DND-41 (cell line): ENCODE results near the gene PCK1.

Source experiments
- ATAC-seq: fragments of 200-7000 bp; cut with Tn5 transposase; 3 replicates; pipeline ENCODE4 v1.9.1; 2021; ENCODE audit warnings: low read depth; ENCODE audit not compliant: insufficient read depth
- DNase-seq: peaks from one replicate; pipeline ENCODE4 v3.0.0-alpha.2; 2020
- H2AFZ ChIP-seq: 2 replicates; pipeline ENCODE4 v1.6.0; 2012; ENCODE audit warnings: low read depth, low read length
- H3K27ac ChIP-seq: 2 replicates; pipeline ENCODE4 v1.5.1; 2012; ENCODE audit warnings: low read length, inconsistent platforms
- H3K27me3 ChIP-seq: fragments of 200-600 bp; sonication (generic); 2 replicates; pipeline ENCODE4 v1.6.0; 2012; ENCODE audit warnings: low read length, mild to moderate bottlenecking, inconsistent platforms; ENCODE audit not compliant: insufficient read depth, poor library complexity
- H3K36me3 ChIP-seq: 2 replicates; pipeline ENCODE4 v1.5.1; 2012; ENCODE audit warnings: low read length, inconsistent platforms; ENCODE audit not compliant: insufficient read depth
- H3K4me1 ChIP-seq: 2 replicates; pipeline ENCODE4 v1.5.1; 2012; ENCODE audit warnings: mild to moderate bottlenecking, low read length; ENCODE audit not compliant: insufficient read depth
- H3K4me2 ChIP-seq: 2 replicates; pipeline ENCODE4 v1.6.0; 2012; ENCODE audit warnings: mild to moderate bottlenecking, moderate library complexity, low read length, inconsistent platforms; ENCODE audit not compliant: insufficient read depth
- H3K4me3 ChIP-seq, 2 experiments: fragments of 200-600 bp in 1 of 2; shearing (Covaris generic) in 1 of 2; 2 replicates each; pipeline ENCODE4 v1.5.1; 2012 to 2016; ENCODE audit warnings: inconsistent platforms in 2 of 2, low read length in 2 of 2, mild to moderate bottlenecking in 2 of 2, low read depth in 1 of 2, moderate library complexity in 1 of 2
- H3K79me2 ChIP-seq: 2 replicates; pipeline ENCODE4 v1.6.0; 2012; ENCODE audit warnings: low read length, inconsistent platforms; ENCODE audit not compliant: insufficient read depth
- H3K9ac ChIP-seq: 2 replicates; pipeline ENCODE4 v1.6.0; 2012; ENCODE audit warnings: low read depth, mild to moderate bottlenecking, inconsistent platforms, low read length, moderate library complexity
- H3K9me3 ChIP-seq: 2 replicates; pipeline ENCODE4 v1.5.1; 2012; ENCODE audit warnings: low read length, moderate library complexity, mild to moderate bottlenecking, inconsistent platforms; ENCODE audit not compliant: insufficient read depth, severe bottlenecking
- H4K20me1 ChIP-seq: 2 replicates; pipeline ENCODE4 v1.6.0; 2012; ENCODE audit warnings: low read length; ENCODE audit not compliant: insufficient read depth
- EZH2 ChIP-seq: IDR thresholded peaks from 3 replicates; pipeline ENCODE4 v1.6.1; 2012; ENCODE audit warnings: borderline replicate concordance, low read depth, mild to moderate bottlenecking, moderate library complexity, low read length, inconsistent platforms; ENCODE audit not compliant: severe bottlenecking
- TF ChIP-seq, protein P1 (sequence below): IDR thresholded peaks from 2 replicates; pipeline ENCODE4 v1.5.1; 2012; ENCODE audit warnings: borderline replicate concordance, low read length, moderate library complexity, mild to moderate bottlenecking; ENCODE audit not compliant: poor library complexity, severe bottlenecking; ENCODE audit errors: extremely low read depth

Gene PCK1

DNA sequence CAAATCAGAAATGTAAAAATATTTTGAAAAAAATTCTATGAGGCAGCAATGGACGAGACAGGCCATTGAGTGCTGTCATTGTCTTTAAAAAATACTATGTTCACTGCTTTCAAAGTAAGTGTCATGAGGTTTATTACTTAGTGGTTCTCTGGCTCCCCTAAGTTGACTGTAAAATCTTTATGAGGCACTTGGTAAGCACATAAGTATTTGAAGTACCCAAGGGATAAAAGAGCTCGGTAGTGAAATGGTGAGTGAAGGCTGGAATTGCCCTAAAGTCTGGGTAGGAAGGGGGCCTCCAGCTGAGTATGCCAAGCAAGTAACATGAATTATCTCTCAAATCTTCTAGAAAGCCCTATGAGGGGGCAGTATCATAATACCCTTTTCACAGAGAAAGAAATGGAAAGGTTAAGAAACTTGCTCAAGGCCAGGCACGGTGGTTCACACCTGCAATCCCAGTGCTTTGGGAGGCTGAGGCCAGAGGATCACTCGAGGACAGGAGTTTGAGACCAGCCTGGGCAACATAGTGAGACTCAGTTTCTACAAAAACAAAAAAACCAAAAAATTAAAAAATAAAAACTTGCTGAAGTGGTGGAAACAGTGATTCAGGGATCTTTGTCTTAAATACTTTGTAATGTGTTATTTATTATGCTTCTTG lies 30.5 kb upstream of the PCK1 start:
- DNase-seq (no peak), ATAC-seq (no peak)
- Histone ChIP-seq H3K9ac (no peak overlapping the region), H3K9me3 (no peaks in the 10 kb centered on the region), H3K36me3 (no peaks in the 10 kb centered on the region), H3K4me2 (no peak overlapping the region), H2AFZ (no peak overlapping the region), H3K4me3 (no peak overlapping the region), H3K27ac (no peak overlapping the region), H3K27me3 (peaks cover 15% of the 10 kb centered on the region), H3K79me2 (no peaks in the 10 kb centered on the region), H3K4me1 (no peaks in the 10 kb centered on the region), H4K20me1 (0 out of 2 replicates have a peak, but pooled peaks cover 3% of the 10 kb centered on the region)
- TF ChIP-seq EZH2 = no peak
- TF ChIP-seq, protein P1, sequence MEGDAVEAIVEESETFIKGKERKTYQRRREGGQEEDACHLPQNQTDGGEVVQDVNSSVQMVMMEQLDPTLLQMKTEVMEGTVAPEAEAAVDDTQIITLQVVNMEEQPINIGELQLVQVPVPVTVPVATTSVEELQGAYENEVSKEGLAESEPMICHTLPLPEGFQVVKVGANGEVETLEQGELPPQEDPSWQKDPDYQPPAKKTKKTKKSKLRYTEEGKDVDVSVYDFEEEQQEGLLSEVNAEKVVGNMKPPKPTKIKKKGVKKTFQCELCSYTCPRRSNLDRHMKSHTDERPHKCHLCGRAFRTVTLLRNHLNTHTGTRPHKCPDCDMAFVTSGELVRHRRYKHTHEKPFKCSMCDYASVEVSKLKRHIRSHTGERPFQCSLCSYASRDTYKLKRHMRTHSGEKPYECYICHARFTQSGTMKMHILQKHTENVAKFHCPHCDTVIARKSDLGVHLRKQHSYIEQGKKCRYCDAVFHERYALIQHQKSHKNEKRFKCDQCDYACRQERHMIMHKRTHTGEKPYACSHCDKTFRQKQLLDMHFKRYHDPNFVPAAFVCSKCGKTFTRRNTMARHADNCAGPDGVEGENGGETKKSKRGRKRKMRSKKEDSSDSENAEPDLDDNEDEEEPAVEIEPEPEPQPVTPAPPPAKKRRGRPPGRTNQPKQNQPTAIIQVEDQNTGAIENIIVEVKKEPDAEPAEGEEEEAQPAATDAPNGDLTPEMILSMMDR = no peak

DNA sequence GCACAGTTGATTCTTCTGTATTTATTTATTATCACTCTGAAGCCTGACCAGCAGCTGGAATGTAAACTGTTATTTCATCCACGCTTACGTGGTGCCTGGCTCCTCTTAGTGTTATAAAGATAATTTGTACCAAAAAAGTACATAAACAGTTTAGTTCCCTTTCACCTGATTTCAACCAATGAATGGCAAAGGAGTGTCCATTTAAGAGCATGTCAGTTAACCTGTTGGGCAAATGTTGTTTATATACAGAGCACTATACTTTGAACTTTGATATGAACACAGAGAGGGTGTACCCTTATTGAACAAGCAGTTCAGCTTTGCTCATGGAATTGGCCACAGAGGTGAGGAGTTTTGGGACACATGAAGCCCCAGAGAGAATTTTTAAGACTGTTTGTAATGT lies 28.8 kb upstream of the PCK1 start:
- no peak overlapping the region for H3K4me3 ChIP-seq
- H3K79me2 ChIP-seq = no peaks in the 10 kb centered on the region
- peaks cover 26% of the 10 kb centered on the region for H3K27me3 ChIP-seq
- no peak overlapping the region for H2AFZ ChIP-seq
- no peaks in the 10 kb centered on the region for H3K4me1 ChIP-seq
- no peak overlapping the region for H3K9ac ChIP-seq
- H3K27ac ChIP-seq = no peak overlapping the region
- no peak overlapping the region for H3K4me2 ChIP-seq
- no peaks in the 10 kb centered on the region for H3K9me3 ChIP-seq
- DNase-seq (no peak), ATAC-seq (no peak)
- H4K20me1 ChIP-seq = 0 out of 2 replicates have a peak, but pooled peaks cover 3% of the 10 kb centered on the region
- TF ChIP-seq, protein P1 = no peak
- no peaks in the 10 kb centered on the region for H3K36me3 ChIP-seq

DNA sequence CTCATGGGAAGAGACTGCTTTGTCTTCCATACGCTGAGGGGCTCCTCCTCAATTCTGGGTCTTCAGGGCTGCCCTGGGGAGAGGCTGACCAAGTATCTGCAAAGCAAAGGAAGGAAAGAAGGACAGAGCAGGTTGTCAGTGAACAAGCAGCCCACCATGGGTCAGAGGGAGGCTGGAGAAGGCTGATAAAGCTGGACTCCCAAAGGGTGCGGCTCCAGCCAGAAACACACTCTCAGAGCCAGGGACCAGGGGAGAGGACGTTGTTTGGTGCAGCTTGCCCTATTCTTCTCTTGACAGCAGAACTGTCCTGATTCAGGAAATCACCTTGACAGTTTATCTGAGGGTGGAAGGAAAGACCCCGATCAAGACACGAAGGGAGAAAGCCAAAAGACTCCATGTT lies 25.6 kb upstream of the PCK1 start:
- Histone ChIP-seq H3K79me2 (no peaks in the 10 kb centered on the region), H3K4me1 (no peaks in the 10 kb centered on the region), H3K27me3 (peaks cover 35% of the 10 kb centered on the region), H3K36me3 (no peaks in the 10 kb centered on the region), H3K27ac (no peak overlapping the region), H3K9me3 (no peaks in the 10 kb centered on the region), H2AFZ (no peak overlapping the region), H3K4me3 (no peak overlapping the region), H3K4me2 (no peak overlapping the region), H4K20me1 (no peaks in the 10 kb centered on the region), H3K9ac (no peak overlapping the region)
- TF ChIP-seq, protein P1 = no peak
- no peak for TF ChIP-seq EZH2
- ATAC-seq = no peak
- DNase-seq = no peak
